Mesenchymal stem cell (in vitro differentiated cells and primary cell): Measurements from ENCODE around the gene LIAS.

Experiments used
- DNase-seq: peaks from one replicate; pipeline ENCODE4 v3.0.0-alpha.2; 2013
- H2AFZ ChIP-seq: one replicate; pipeline ENCODE4 v1.6.1; 2013; ENCODE audit warnings: low read depth, mild to moderate bottlenecking, control low read depth, inconsistent platforms, low read length, moderate library complexity
- H2AK5ac ChIP-seq: 2 replicates; pipeline ENCODE4 v1.6.1; 2013; ENCODE audit warnings: low read length, moderate library complexity, mild to moderate bottlenecking, inconsistent platforms; ENCODE audit not compliant: severe bottlenecking
- H2BK120ac ChIP-seq: one replicate; pipeline ENCODE4 v1.6.1; 2013; ENCODE audit warnings: low read depth, mild to moderate bottlenecking, inconsistent platforms, low read length, moderate library complexity
- H2BK12ac ChIP-seq, 2 experiments: one replicate each; pipeline ENCODE4 v1.6.1; 2013; ENCODE audit warnings: inconsistent platforms in 2 of 2, low read length in 2 of 2, mild to moderate bottlenecking in 2 of 2, moderate library complexity in 2 of 2, control low read depth in 1 of 2
- H2BK15ac ChIP-seq: one replicate; pipeline ENCODE4 v1.6.1; 2013; ENCODE audit warnings: mild to moderate bottlenecking, low read depth, inconsistent platforms; ENCODE audit not compliant: poor library complexity, severe bottlenecking
- H2BK5ac ChIP-seq: 2 replicates; pipeline ENCODE4 v1.6.1; 2013; ENCODE audit warnings: low read depth, mild to moderate bottlenecking, low read length, control low read depth, inconsistent platforms; ENCODE audit not compliant: poor library complexity, severe bottlenecking
- H3K14ac ChIP-seq, 2 experiments: one replicate each; pipeline ENCODE4 v1.6.1; 2013; ENCODE audit warnings: inconsistent platforms in 2 of 2, low read length in 2 of 2, control low read depth in 1 of 2, mild to moderate bottlenecking in 1 of 2, moderate library complexity in 1 of 2
- H3K18ac ChIP-seq, 2 experiments: one replicate each; pipeline ENCODE4 v1.6.1; 2013; ENCODE audit warnings: inconsistent platforms in 2 of 2, low read length in 2 of 2, control low read depth in 1 of 2, low read depth in 1 of 2, mild to moderate bottlenecking in 1 of 2
- H3K23ac ChIP-seq, 2 experiments: one replicate each; pipeline ENCODE4 v1.6.1; 2013; ENCODE audit warnings: inconsistent platforms in 2 of 2, low read length in 2 of 2, mild to moderate bottlenecking in 2 of 2, moderate library complexity in 2 of 2, control low read depth in 1 of 2
- H3K27ac ChIP-seq: 2 replicates; pipeline ENCODE4 v1.5.1; 2013; ENCODE audit warnings: mild to moderate bottlenecking, moderate library complexity, low read length, control low read depth, inconsistent platforms; ENCODE audit not compliant: poor library complexity, severe bottlenecking
- H3K27me3 ChIP-seq, 2 experiments: 2 replicates each; pipeline versions ENCODE4 v1.6.1 to v1.7.0; 2013; ENCODE audit warnings: low read length in 2 of 2, mild to moderate bottlenecking in 2 of 2, moderate library complexity in 2 of 2, control low read depth in 1 of 2, inconsistent platforms in 1 of 2; ENCODE audit not compliant: control insufficient read depth in 1 of 2, insufficient read depth in 1 of 2
- H3K36me3 ChIP-seq, 2 experiments: 2 replicates each; pipeline versions ENCODE4 v1.6.1 to v1.7.0; 2013; ENCODE audit warnings: low read length in 2 of 2, control low read depth in 1 of 2, inconsistent platforms in 1 of 2, low read depth in 1 of 2, mild to moderate bottlenecking in 1 of 2; ENCODE audit not compliant: insufficient read depth in 2 of 2, control insufficient read depth in 1 of 2
- H3K4ac ChIP-seq, 2 experiments: one replicate each; pipeline ENCODE4 v1.6.1; 2013; ENCODE audit warnings: inconsistent platforms in 2 of 2, low read length in 2 of 2, mild to moderate bottlenecking in 2 of 2, moderate library complexity in 2 of 2, control low read depth in 1 of 2, low read depth in 1 of 2
- H3K4me1 ChIP-seq: 2 replicates; pipeline ENCODE4 v1.6.1; 2013; ENCODE audit warnings: low read depth, low read length, control low read depth; ENCODE audit not compliant: control insufficient read depth, insufficient read depth
- H3K4me2 ChIP-seq: 2 replicates; pipeline ENCODE4 v1.6.1; 2013; ENCODE audit warnings: low read length, mild to moderate bottlenecking, inconsistent platforms; ENCODE audit not compliant: poor library complexity, severe bottlenecking
- H3K4me3 ChIP-seq, 2 experiments: 2 replicates each; pipeline versions ENCODE4 v1.5.1 to v1.7.0; 2013; ENCODE audit warnings: low read length in 2 of 2, mild to moderate bottlenecking in 2 of 2, control low read depth in 1 of 2, low read depth in 1 of 2; ENCODE audit not compliant: insufficient read depth in 1 of 2
- H3K79me1 ChIP-seq: replicated peaks from 2 replicates; pipeline ENCODE4 v1.6.1; 2013; ENCODE audit warnings: mild to moderate bottlenecking, control low read depth, low read length, inconsistent platforms; ENCODE audit not compliant: poor library complexity, severe bottlenecking
- H3K9ac ChIP-seq: 2 replicates; pipeline ENCODE4 v1.7.0; 2013; ENCODE audit warnings: mild to moderate bottlenecking, low read length, moderate library complexity
- H3K9me3 ChIP-seq: 2 replicates; pipeline ENCODE4 v1.7.0; 2013; ENCODE audit warnings: mild to moderate bottlenecking, low read length; ENCODE audit not compliant: control insufficient read depth
- H4K8ac ChIP-seq: one replicate; pipeline ENCODE4 v1.6.1; 2013; ENCODE audit warnings: inconsistent platforms, mild to moderate bottlenecking, low read length, moderate library complexity
- H4K91ac ChIP-seq: one replicate; pipeline ENCODE4 v1.6.1; 2013; ENCODE audit warnings: mild to moderate bottlenecking, low read length, inconsistent platforms
- WGBS: methylation state at CpG from one replicate; pipeline ENCODE4 v1.1.7; 2013; ENCODE audit warnings: mixed read lengths; 5-methylcytosine and 5-hydroxymethylcytosine counted together

Gene LIAS

DNA sequence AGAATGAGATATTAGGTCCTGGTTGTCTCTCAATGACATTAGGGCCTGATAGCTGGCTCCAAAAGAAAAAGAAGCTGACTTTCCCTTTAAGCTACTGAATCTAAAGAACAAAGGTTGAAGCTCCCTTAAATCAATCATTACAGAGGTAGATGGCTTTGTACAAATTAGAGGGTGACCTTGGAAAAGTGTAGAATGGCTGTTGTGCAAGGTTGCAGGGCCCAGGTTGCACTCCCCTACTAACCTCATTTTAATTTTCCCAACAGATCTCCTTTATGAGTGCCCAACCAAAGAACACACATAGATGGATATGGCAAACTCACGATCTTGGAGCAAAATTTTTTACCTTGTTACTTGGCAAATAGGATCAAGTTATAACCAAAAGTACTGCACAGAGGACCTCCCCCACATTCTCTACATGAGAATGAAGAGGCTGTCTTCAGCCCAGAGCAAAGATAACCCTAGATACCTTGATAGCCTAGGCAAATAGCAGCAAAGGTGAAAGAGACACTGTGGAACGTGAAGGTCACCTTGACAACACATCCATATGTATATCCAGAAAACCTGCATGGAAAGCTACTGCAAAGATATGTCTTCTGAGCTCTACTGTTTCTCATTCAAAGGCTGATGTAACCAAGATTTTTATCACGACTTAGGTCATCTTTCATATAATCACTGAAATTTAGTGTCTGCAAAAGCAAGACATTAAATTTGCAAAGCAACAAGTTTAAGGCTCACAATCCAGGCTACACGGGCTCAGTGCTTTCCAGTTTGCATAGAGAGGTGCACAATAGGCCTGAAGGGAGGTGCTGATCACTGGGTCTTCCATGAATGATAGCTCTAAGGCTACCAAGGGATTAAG is 29.2 kb upstream of the LIAS start:
- Histone ChIP-seq H2BK12ac (no peak overlapping the region), H3K36me3 (no peaks in the 10 kb centered on the region), H2AK5ac (no peak overlapping the region), H4K91ac (no peak overlapping the region), H2BK120ac (no peak overlapping the region), H3K9me3 (no peaks in the 10 kb centered on the region), H3K27me3 (peaks cover 0 to 5% of the 10 kb centered on the region in 2 experiments), H3K79me1 (no peaks in the 10 kb centered on the region), H3K4me3 (no peak overlapping the region), H3K23ac (no peak overlapping the region), H3K27ac (no peak overlapping the region), H2BK15ac (no peak overlapping the region), H3K14ac (no peak overlapping the region), H3K18ac (no peak overlapping the region), H3K4me2 (no peak overlapping the region), H4K8ac (no peak overlapping the region), H3K9ac (no peak overlapping the region), H3K4ac (no peak overlapping the region), H3K4me1 (no peaks in the 10 kb centered on the region), H2BK5ac (no peak overlapping the region), H2AFZ (no peak overlapping the region)
- no peak for DNase-seq
- WGBS, result 71% methylated on average over 4 of the region's 4 CpGs

DNA sequence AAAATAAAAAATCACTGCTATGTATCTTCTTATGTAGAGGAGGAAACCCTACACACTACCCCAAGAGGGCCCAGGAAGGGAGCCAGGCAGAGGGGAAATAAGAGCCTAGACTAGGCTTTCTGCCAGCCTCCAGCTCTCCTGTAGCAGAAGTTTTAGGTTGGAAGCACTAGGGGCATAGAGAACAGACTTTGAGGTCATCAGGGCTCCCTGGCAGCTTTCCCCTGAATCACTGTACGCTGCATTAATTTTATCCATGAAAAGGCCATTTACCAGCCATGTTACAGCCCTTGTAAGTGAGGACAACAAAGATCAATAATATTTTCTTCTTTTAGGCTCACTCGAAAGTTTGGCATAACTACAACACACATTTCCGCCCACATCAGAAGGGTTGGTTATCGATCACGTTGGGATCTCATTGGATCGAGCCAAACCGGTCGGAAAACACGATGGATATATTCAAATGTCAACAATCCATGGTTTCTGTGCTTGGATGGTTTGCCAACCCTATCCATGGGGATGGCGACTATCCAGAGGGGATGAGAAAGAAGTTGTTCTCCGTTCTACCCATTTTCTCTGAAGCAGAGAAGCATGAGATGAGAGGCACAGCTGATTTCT is 24.9 kb upstream of the LIAS start:
- H3K79me1 ChIP-seq, result no peaks in the 10 kb centered on the region
- DNase-seq, result no peak
- no peak overlapping the region for H4K91ac ChIP-seq
- H3K9ac ChIP-seq, result no peak overlapping the region
- no peak overlapping the region for H2AK5ac ChIP-seq
- no peak overlapping the region for H2BK5ac ChIP-seq
- no peak overlapping the region for H3K4ac ChIP-seq
- no peak overlapping the region for H3K18ac ChIP-seq
- no peak overlapping the region for H4K8ac ChIP-seq
- H3K14ac ChIP-seq, result no peak overlapping the region
- 92% methylated on average over 11 of the region's 11 CpGs for WGBS
- no peak overlapping the region for H2BK15ac ChIP-seq
- no peaks in the 10 kb centered on the region for H3K9me3 ChIP-seq
- H2BK120ac ChIP-seq, result no peak overlapping the region
- no peak overlapping the region for H3K4me2 ChIP-seq
- no peak overlapping the region for H3K27ac ChIP-seq
- H2AFZ ChIP-seq, result no peak overlapping the region
- no peak overlapping the region for H2BK12ac ChIP-seq
- no peaks in the 10 kb centered on the region for H3K36me3 ChIP-seq
- H3K23ac ChIP-seq, result no peak overlapping the region
- peaks cover 8 to 33% of the 10 kb centered on the region in 2 experiments for H3K27me3 ChIP-seq
- no peak overlapping the region for H3K4me3 ChIP-seq
- peaks cover 2% of the 10 kb centered on the region for H3K4me1 ChIP-seq

DNA sequence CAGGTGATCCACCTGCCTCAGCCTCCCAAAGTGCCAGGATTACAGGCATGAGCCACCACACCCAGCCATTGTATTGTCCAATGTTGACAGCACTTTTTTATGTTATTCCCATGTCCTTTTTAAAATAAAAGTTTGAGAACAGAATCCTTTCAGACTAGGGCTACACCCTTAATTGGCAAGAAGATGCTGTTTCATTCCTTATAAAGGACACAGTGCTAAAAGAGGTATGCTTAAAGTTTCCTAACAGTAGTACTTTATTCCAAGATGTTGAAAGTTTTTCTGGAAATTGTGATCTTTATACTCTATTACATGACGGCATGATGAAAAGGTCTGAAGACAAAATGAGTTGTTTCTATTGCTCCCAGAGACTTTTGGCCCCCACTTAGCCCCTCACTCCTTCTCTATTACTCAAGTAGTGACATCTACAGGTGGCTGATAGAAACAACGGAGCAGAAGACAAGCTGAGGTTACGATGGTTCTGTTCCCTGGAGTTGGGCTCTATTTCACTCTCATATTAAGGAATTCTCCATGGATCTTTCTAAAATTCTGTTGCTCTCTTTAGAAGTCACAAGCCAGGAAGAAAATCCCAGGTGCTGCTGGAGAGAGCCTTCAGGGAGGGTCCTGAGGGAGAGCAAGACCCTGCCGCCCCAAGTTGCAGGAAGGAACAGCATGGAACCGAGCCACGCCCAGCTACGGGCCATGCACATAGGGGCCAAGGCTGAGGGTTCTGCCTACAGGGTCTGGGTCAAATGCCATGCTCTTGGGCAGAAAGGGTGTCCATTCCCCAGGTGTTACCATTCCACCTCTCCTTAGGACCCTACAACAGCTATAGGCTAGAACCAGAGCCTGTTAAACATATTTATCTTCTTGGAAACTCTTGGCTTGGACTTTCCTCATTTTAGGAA is 22.9 kb upstream of the LIAS start:
- no peaks in the 10 kb centered on the region for H3K79me1 ChIP-seq
- H3K9ac ChIP-seq, result no peak overlapping the region
- no peak overlapping the region for H2BK5ac ChIP-seq
- no peak overlapping the region for H3K4ac ChIP-seq
- no peak overlapping the region for H2AK5ac ChIP-seq
- H3K27ac ChIP-seq, result no peak overlapping the region
- peaks cover 8 to 29% of the 10 kb centered on the region in 2 experiments for H3K27me3 ChIP-seq
- 84% methylated on average over 4 of the region's 7 CpGs for WGBS
- no peak overlapping the region for H4K91ac ChIP-seq
- no peak overlapping the region for H2BK15ac ChIP-seq
- H2AFZ ChIP-seq, result no peak overlapping the region
- H3K18ac ChIP-seq, result no peak overlapping the region
- H2BK12ac ChIP-seq, result no peak overlapping the region
- H4K8ac ChIP-seq, result peak overlapping the region; percentile 17
- no peak overlapping the region for H3K14ac ChIP-seq
- no peaks in the 10 kb centered on the region for H3K36me3 ChIP-seq
- DNase-seq, result no peak
- no peak overlapping the region for H3K4me2 ChIP-seq
- no peak overlapping the region for H2BK120ac ChIP-seq
- no peaks in the 10 kb centered on the region for H3K9me3 ChIP-seq
- no peak overlapping the region for H3K23ac ChIP-seq
- peaks cover 2% of the 10 kb centered on the region for H3K4me1 ChIP-seq
- H3K4me3 ChIP-seq, result no peak overlapping the region

DNA sequence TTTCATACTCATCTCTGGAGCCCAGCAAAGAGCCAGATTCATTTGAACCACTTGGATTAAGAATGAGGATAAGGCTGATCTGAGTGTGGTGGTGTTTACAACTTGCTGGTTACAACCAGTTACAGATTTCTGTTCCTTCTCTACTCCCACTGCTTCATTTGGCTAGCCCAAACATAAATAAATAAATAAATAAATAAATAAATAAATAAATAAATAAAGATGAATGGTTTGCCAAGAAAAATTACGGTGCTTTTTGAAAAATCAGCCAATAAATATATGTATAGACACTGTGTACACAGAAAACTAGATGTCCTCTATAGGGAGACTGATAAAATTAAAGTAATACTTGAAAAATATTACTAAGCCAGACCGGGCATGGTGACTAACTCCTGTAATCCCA is 17.3 kb upstream of the LIAS start:
- H2AK5ac ChIP-seq, result no peak overlapping the region
- no peak overlapping the region for H2BK120ac ChIP-seq
- no peak overlapping the region for H3K9ac ChIP-seq
- no peak overlapping the region for H3K4ac ChIP-seq
- H2BK5ac ChIP-seq, result no peak overlapping the region
- no peak overlapping the region for H3K14ac ChIP-seq
- no peak overlapping the region for H4K8ac ChIP-seq
- no peaks in the 10 kb centered on the region for H3K36me3 ChIP-seq
- no peak overlapping the region for H3K27ac ChIP-seq
- no peaks in the 10 kb centered on the region for H3K9me3 ChIP-seq
- H2BK12ac ChIP-seq, result no peak overlapping the region
- no peak overlapping the region for H3K4me3 ChIP-seq
- DNase-seq, result no peak
- 100% methylated on average over 1 of the region's 2 CpGs for WGBS
- no peak overlapping the region for H3K23ac ChIP-seq
- no peak overlapping the region for H2BK15ac ChIP-seq
- H3K4me2 ChIP-seq, result no peak overlapping the region
- no peak overlapping the region for H3K18ac ChIP-seq
- no peak overlapping the region for H2AFZ ChIP-seq
- peaks cover 8 to 20% of the 10 kb centered on the region in 2 experiments for H3K27me3 ChIP-seq
- H3K79me1 ChIP-seq, result no peaks in the 10 kb centered on the region
- H4K91ac ChIP-seq, result no peak overlapping the region
- H3K4me1 ChIP-seq, result peaks cover 4% of the 10 kb centered on the region
